KOPT-K1 (cell line): ENCODE results near the gene TOMM34.

Experiments
- H3K27ac ChIP-seq: fragments of 200-600 bp; sonication (generic); 2 replicates; pipeline ENCODE4 v1.5.1; 2016; ENCODE audit warnings: antibody characterized with exemption, mild to moderate bottlenecking, low read depth, low read length; ENCODE audit not compliant: poor library complexity, severe bottlenecking
- H3K36me3 ChIP-seq: fragments of 200-600 bp; sonication (generic); 2 replicates; pipeline ENCODE4 v1.5.1; 2017; ENCODE audit warnings: antibody characterized with exemption, mild to moderate bottlenecking, low read length, moderate library complexity; ENCODE audit not compliant: insufficient read depth
- H3K9me3 ChIP-seq: fragments of 200-600 bp; sonication (generic); 2 replicates; pipeline ENCODE4 v1.5.1; 2017; ENCODE audit warnings: antibody characterized with exemption, low read length, mild to moderate bottlenecking; ENCODE audit not compliant: insufficient read depth, poor library complexity, severe bottlenecking

TOMM34 gene

GRCh38 chr20:44900231-44900854 lies 59.9 kb downstream of the TOMM34 start:
- Histone ChIP-seq H3K36me3 (peaks cover 71% of the 10 kb centered on the region), H3K9me3 (no peaks in the 10 kb centered on the region), H3K27ac (no peak overlapping the region)

- Histone ChIP-seq H3K36me3 (peaks cover 62% of the 10 kb centered on the region), H3K9me3 (no peaks in the 10 kb centered on the region), H3K27ac (no peak overlapping the region)
These were observed 63.1 kb downstream of the TOMM34 start for GRCh38 chr20:44897133-44897532.

GRCh38 chr20:44896583-44896982 lies 63.6 kb downstream of the TOMM34 start:
- H3K36me3 ChIP-seq: peaks cover 62% of the 10 kb centered on the region
- no peak overlapping the region for H3K27ac ChIP-seq
- no peaks in the 10 kb centered on the region for H3K9me3 ChIP-seq

- no peak overlapping the region for H3K27ac ChIP-seq
- H3K9me3 ChIP-seq: no peaks in the 10 kb centered on the region
- peaks cover 61% of the 10 kb centered on the region for H3K36me3 ChIP-seq
These were observed 65.2 kb downstream of the TOMM34 start for GRCh38 chr20:44894959-44895358.
